HEK293 (cell line): ENCODE measurements around the gene PRODH2.

Source experiments
- YY1 ChIP-seq: fragments of 450-650 bp; formaldehyde crosslinking; IDR thresholded peaks from 2 replicates; pipeline ENCODE4 v1.5.1; 2018; ENCODE audit warnings: missing biosample characterization, missing genetic modification characterization
- ZFP37 ChIP-seq: fragments of 450-650 bp; formaldehyde crosslinking; IDR thresholded peaks from 2 replicates; pipeline ENCODE4 v1.5.1; 2016; ENCODE audit warnings: missing biosample characterization, missing genetic modification characterization
- ZNF24 ChIP-seq: fragments of 450-650 bp; formaldehyde crosslinking; IDR thresholded peaks from 2 replicates; pipeline ENCODE4 v1.5.1; 2016; ENCODE audit warnings: missing biosample characterization, missing genetic modification characterization
- ZNF302 ChIP-seq: fragments of 450-650 bp; formaldehyde crosslinking; IDR thresholded peaks from 2 replicates; pipeline ENCODE4 v1.5.1; 2016; ENCODE audit warnings: missing biosample characterization, missing genetic modification characterization, low read depth
- ZNF416 ChIP-seq: fragments of 450-650 bp; formaldehyde crosslinking; IDR thresholded peaks from 2 replicates; pipeline ENCODE4 v1.5.1; 2016; ENCODE audit warnings: missing biosample characterization, missing genetic modification characterization
- ZNF792 ChIP-seq: fragments of 450-650 bp; formaldehyde crosslinking; IDR thresholded peaks from 2 replicates; pipeline ENCODE4 v1.5.1; 2016; ENCODE audit warnings: missing biosample characterization, missing genetic modification characterization
- ZSCAN30 ChIP-seq: fragments of 450-650 bp; IDR thresholded peaks from 2 replicates; pipeline ENCODE4 v1.5.1; 2018; ENCODE audit warnings: missing biosample characterization, mild to moderate bottlenecking, missing genetic modification characterization, moderate library complexity
- TF ChIP-seq, protein P1 (sequence below): fragments of 450-650 bp; formaldehyde crosslinking; IDR thresholded peaks from 2 replicates; pipeline ENCODE4 v1.5.1; 2016; ENCODE audit warnings: missing biosample characterization, missing genetic modification characterization
- TF ChIP-seq, protein P2 (sequence below): fragments of 450-650 bp; formaldehyde crosslinking; IDR thresholded peaks from 2 replicates; pipeline ENCODE4 v1.5.1; 2016; ENCODE audit warnings: missing biosample characterization, missing genetic modification characterization
- TF ChIP-seq, protein P3 (sequence below): fragments of 450-650 bp; formaldehyde crosslinking; IDR thresholded peaks from 2 replicates; pipeline ENCODE4 v1.5.1; 2016; ENCODE audit warnings: missing biosample characterization, missing genetic modification characterization, low read depth
- TF ChIP-seq, protein P4 (sequence below): fragments of 450-650 bp; formaldehyde crosslinking; optimal IDR thresholded peaks from 2 replicates; pipeline ENCODE3; 2016; ENCODE audit warnings: missing biosample characterization, mild to moderate bottlenecking, missing genetic modification characterization

DNA sequence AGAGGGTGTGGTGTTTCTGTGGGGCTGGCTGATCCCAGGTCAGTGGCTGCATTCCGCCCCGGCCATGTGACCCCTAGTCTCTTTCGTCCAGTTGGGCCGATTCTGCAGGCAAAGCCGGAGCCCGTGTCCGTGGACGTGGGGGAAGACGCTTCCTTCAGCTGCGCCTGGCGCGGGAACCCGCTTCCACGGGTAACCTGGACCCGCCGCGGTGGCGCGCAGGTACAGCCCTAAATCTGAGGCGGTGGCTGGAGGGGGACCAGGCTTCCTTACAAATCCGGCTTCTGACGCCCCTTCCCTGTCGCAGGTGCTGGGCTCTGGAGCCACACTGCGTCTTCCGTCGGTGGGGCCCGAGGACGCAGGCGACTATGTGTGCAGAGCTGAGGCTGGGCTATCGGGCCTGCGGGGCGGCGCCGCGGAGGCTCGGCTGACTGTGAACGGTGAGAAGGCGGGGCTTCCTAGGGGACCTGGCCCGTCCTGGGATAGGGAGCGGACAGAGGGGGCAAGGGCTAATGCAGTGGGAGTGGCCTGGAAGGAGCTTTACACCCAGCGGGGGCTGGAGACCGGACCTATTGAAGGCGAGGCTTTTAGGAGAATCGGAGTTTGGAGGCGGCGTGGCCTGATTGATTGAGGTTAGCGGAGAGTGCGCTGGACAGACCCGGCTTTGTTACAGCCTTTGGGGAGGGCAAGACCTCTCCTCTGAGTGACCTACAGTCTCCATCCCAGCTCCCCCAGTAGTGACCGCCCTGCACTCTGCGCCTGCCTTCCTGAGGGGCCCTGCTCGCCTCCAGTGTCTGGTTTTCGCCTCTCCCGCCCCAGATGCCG, 48.4 kb upstream of the PRODH2 start:
- no peak for TF ChIP-seq ZNF416 (tag by site-specific recombination)
- TF ChIP-seq ZFP37 (tag by site-specific recombination): no peak
- TF ChIP-seq, protein P1, sequence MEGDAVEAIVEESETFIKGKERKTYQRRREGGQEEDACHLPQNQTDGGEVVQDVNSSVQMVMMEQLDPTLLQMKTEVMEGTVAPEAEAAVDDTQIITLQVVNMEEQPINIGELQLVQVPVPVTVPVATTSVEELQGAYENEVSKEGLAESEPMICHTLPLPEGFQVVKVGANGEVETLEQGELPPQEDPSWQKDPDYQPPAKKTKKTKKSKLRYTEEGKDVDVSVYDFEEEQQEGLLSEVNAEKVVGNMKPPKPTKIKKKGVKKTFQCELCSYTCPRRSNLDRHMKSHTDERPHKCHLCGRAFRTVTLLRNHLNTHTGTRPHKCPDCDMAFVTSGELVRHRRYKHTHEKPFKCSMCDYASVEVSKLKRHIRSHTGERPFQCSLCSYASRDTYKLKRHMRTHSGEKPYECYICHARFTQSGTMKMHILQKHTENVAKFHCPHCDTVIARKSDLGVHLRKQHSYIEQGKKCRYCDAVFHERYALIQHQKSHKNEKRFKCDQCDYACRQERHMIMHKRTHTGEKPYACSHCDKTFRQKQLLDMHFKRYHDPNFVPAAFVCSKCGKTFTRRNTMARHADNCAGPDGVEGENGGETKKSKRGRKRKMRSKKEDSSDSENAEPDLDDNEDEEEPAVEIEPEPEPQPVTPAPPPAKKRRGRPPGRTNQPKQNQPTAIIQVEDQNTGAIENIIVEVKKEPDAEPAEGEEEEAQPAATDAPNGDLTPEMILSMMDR (tag by site-specific recombination): no peak
- no peak for TF ChIP-seq YY1 (tag by site-specific recombination)
- TF ChIP-seq, protein P2, sequence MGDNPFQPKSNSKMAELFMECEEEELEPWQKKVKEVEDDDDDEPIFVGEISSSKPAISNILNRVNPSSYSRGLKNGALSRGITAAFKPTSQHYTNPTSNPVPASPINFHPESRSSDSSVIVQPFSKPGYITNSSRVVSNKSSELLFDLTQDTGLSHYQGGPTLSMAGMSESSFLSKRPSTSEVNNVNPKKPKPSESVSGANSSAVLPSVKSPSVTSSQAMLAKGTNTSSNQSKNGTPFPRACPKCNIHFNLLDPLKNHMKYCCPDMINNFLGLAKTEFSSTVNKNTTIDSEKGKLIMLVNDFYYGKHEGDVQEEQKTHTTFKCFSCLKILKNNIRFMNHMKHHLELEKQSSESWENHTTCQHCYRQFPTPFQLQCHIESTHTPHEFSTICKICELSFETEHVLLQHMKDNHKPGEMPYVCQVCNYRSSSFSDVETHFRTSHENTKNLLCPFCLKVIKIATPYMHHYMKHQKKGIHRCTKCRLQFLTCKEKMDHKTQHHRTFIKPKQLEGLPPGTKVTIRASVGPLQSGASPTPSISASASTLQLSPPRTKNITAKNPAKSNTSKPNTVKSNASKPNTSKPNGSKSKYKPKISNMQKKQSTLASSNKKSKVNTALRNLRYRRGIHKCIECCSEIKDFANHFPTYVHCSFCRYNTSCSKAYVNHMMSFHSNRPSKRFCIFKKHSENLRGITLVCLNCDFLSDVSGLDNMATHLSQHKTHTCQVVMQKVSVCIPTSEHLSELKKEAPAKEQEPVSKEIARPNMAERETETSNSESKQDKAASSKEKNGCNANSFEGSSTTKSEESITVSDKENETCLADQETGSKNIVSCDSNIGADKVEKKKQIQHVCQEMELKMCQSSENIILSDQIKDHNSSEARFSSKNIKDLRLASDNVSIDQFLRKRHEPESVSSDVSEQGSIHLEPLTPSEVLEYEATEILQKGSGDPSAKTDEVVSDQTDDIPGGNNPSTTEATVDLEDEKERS (tag by site-specific recombination): no peak
- no peak for TF ChIP-seq ZNF792 (tag by site-specific recombination)
- TF ChIP-seq, protein P3, sequence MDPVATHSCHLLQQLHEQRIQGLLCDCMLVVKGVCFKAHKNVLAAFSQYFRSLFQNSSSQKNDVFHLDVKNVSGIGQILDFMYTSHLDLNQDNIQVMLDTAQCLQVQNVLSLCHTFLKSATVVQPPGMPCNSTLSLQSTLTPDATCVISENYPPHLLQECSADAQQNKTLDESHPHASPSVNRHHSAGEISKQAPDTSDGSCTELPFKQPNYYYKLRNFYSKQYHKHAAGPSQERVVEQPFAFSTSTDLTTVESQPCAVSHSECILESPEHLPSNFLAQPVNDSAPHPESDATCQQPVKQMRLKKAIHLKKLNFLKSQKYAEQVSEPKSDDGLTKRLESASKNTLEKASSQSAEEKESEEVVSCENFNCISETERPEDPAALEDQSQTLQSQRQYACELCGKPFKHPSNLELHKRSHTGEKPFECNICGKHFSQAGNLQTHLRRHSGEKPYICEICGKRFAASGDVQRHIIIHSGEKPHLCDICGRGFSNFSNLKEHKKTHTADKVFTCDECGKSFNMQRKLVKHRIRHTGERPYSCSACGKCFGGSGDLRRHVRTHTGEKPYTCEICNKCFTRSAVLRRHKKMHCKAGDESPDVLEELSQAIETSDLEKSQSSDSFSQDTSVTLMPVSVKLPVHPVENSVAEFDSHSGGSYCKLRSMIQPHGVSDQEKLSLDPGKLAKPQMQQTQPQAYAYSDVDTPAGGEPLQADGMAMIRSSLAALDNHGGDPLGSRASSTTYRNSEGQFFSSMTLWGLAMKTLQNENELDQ (tag by site-specific recombination): no peak
- no peak for TF ChIP-seq ZNF302 (tag by site-specific recombination)
- no peak for TF ChIP-seq ZNF24 (tag by site-specific recombination)
- no peak for TF ChIP-seq ZSCAN30
- TF ChIP-seq, protein P4, sequence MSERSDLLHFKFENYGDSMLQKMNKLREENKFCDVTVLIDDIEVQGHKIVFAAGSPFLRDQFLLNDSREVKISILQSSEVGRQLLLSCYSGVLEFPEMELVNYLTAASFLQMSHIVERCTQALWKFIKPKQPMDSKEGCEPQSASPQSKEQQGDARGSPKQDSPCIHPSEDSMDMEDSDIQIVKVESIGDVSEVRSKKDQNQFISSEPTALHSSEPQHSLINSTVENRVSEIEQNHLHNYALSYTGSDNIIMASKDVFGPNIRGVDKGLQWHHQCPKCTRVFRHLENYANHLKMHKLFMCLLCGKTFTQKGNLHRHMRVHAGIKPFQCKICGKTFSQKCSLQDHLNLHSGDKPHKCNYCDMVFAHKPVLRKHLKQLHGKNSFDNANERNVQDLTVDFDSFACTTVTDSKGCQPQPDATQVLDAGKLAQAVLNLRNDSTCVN (tag by site-specific recombination): no peak
